Esophagus muscularis mucosa (tissue), 4 donors: ENCODE data around the gene GRK2. TPM values are rescaled to one million over a fixed set of nuclear protein-coding genes. Genes with fewer than 3 reads are reported as not detected.

ENCODE experiments used
- DNase-seq: peaks from one replicate; pipeline ENCODE4 v3.0.0-alpha.2; 2017; ENCODE audit errors: extremely low spot score
- H3K27ac ChIP-seq, 4 donors: fragments of 200-600 bp; sonication (generic); replicated peaks in 1 of 4; 1 replicate in 3 of 4; 2 replicates in 1 of 4; pipeline ENCODE4 v1.5.1; 2016 to 2019; ENCODE audit warnings: mild to moderate bottlenecking in 1 of 4
- H3K27me3 ChIP-seq, 4 donors: fragments of 200-600 bp; sonication (generic); one replicate each; pipeline versions ENCODE4 v1.5.1 to v1.6.0; 2016 to 2019
- H3K36me3 ChIP-seq, 4 donors: fragments of 200-600 bp; sonication (generic); one replicate each; pipeline ENCODE4 v1.5.1; 2016 to 2019
- H3K4me1 ChIP-seq, 4 donors: fragments of 200-600 bp; sonication (generic); one replicate each; pipeline ENCODE4 v1.5.1; 2016 to 2019
- H3K4me3 ChIP-seq, 4 donors: fragments of 200-600 bp; sonication (generic); 1 replicate in 2 of 4; 2 replicates in 2 of 4; pipeline ENCODE4 v1.5.1; 2016 to 2019; ENCODE audit warnings: mild to moderate bottlenecking in 4 of 4, moderate library complexity in 1 of 4
- H3K9me3 ChIP-seq, 4 donors: fragments of 200-600 bp; sonication (generic); 1 replicate in 3 of 4; 2 replicates in 1 of 4; pipeline ENCODE4 v1.5.1; 2016 to 2019
- EP300 ChIP-seq: sonication (generic); formaldehyde crosslinking; IDR thresholded peaks from one replicate; pipeline ENCODE4 v1.6.1; 2017; ENCODE audit warnings: antibody characterized with exemption
- POLR2A ChIP-seq: fragments of 450-650 bp; IDR thresholded peaks from one replicate; pipeline ENCODE4 v1.6.1; 2017; ENCODE audit warnings: antibody characterized with exemption, moderate library complexity, mild to moderate bottlenecking, low read depth
- POLR2AphosphoS5 ChIP-seq, 2 donors: sonication (generic); formaldehyde crosslinking; IDR thresholded peaks; one replicate each; pipeline ENCODE4 v1.6.1; 2017; ENCODE audit warnings: antibody characterized with exemption in 2 of 2
- WGBS: methylation state at CpG from one replicate; pipeline ENCODE4 v1.1.5; 2018; 5-methylcytosine and 5-hydroxymethylcytosine counted together
- intact Hi-C: fragments of 100-400 bp; cut with DNase I; formaldehyde crosslinking; loops from one replicate; pipeline ENCODE4 v1.15.1; 2023
- total RNA-seq, 4 donors: library from RNA; depleted of rRNA; stranded (reverse); fragments of >200 nt; gene quantifications; one replicate each; pipeline versions ENCODE4 v1.1.0 to v1.2.1, GENCODE V29; 2016
- TF ChIP-seq, protein P1 (sequence below), 3 experiments: fragments of 200-600 bp in 2 of 3; fragments of 450-650 bp in 1 of 3; sonication (generic) in 2 of 3; IDR thresholded peaks; one replicate each; pipeline ENCODE4 v1.5.1; 2017 to 2019; ENCODE audit warnings: antibody characterized with exemption in 3 of 3, mild to moderate bottlenecking in 2 of 3, moderate library complexity in 1 of 3

The GRK2 gene
- total RNA-seq, 4 donors from 2014 or later = 46.9 to 68.8 (median 59.5) TPM

GRCh38 chr11:67255353-67255752 is 10.9 kb upstream of the GRK2 start:
- 87% methylated on average over 9 of the region's 10 CpGs for WGBS
- Histone ChIP-seq H3K27ac (no peak overlapping the region), H3K4me1 (peaks cover 0 to 13% (median 10%) of the 10 kb centered on the region in 4 donors), H3K4me3 (no peak overlapping the region), H3K9me3 (no peaks in the 10 kb centered on the region), H3K27me3 (no peaks in the 10 kb centered on the region), H3K36me3 (peaks cover 52 to 76% (median 70%) of the 10 kb centered on the region in 4 donors)
- TF ChIP-seq, protein P1, sequence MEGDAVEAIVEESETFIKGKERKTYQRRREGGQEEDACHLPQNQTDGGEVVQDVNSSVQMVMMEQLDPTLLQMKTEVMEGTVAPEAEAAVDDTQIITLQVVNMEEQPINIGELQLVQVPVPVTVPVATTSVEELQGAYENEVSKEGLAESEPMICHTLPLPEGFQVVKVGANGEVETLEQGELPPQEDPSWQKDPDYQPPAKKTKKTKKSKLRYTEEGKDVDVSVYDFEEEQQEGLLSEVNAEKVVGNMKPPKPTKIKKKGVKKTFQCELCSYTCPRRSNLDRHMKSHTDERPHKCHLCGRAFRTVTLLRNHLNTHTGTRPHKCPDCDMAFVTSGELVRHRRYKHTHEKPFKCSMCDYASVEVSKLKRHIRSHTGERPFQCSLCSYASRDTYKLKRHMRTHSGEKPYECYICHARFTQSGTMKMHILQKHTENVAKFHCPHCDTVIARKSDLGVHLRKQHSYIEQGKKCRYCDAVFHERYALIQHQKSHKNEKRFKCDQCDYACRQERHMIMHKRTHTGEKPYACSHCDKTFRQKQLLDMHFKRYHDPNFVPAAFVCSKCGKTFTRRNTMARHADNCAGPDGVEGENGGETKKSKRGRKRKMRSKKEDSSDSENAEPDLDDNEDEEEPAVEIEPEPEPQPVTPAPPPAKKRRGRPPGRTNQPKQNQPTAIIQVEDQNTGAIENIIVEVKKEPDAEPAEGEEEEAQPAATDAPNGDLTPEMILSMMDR (IDR thresholded peaks at IDR 0.05) = no peak
- TF ChIP-seq POLR2AphosphoS5 (IDR thresholded peaks at IDR 0.05) = no peak
- TF ChIP-seq POLR2A = no peak
- no peak for TF ChIP-seq EP300
- intact Hi-C loops = no loop called here
- DNase-seq = no peak

- Histone ChIP-seq H3K27me3 (no peaks in the 10 kb centered on the region), H3K9me3 (no peaks in the 10 kb centered on the region), H3K36me3 (peaks cover 47 to 71% (median 65%) of the 10 kb centered on the region in 4 donors), H3K4me1 (peaks cover 0 to 16% (median 11%) of the 10 kb centered on the region in 4 donors), H3K27ac (no peak overlapping the region), H3K4me3 (no peak overlapping the region)
- DNase-seq = no peak
- 77% methylated on average over 8 of the region's 8 CpGs for WGBS
- intact Hi-C loops = no loop called here
- TF ChIP-seq, protein P1 (IDR thresholded peaks at IDR 0.05) = no peak
- TF ChIP-seq POLR2AphosphoS5 (IDR thresholded peaks at IDR 0.05) = no peak
- TF ChIP-seq POLR2A = no peak
- TF ChIP-seq EP300 = no peak
Observed at GRCh38 chr11:67255864-67256263, 10.4 kb upstream of the GRK2 start.

DNA sequence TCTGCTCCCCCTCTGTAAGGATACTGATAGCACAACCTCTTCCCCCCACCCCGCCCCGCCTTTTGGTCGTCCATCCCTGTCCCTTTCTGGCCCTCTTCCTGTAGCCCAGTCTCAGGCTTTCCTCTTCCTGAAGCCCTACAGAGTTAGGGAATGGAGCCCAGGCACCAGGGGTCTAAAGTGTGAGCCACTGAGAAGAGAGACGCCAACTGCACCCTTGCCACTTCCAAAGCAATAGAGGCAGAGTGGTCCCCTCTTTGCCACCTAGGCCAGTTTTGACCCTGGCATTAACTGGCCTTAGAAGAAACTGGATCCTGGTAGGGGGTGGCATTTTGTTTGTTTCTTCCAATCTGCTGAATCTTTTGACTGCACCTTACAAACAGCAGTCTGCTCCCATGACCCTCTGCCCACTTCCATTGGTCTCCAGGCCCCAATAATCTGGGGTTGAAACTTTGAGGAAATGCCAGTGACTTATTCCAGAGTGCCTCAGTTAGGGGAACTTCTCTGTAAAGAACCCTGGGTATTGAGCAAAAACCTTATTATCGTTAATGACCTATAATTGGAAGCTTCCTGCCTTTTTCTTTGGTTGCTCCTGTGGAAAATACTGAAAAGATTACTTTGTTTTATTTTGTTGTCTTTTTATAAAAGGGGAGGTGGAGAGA is 9.7 kb upstream of the GRK2 start:
- TF ChIP-seq POLR2AphosphoS5 (IDR thresholded peaks at IDR 0.05) (no peak), EP300 (no peak), POLR2A (no peak)
- TF ChIP-seq, protein P1 (IDR thresholded peaks at IDR 0.05) = no peak
- intact Hi-C loops = no loop called here
- no peaks in the 10 kb centered on the region for H3K27me3 ChIP-seq
- WGBS = 78% methylated on average over 5 of the region's 5 CpGs
- H3K4me3 ChIP-seq = no peak overlapping the region
- peaks cover 43 to 64% (median 57%) of the 10 kb centered on the region in 4 donors for H3K36me3 ChIP-seq
- no peak overlapping the region for H3K27ac ChIP-seq
- H3K9me3 ChIP-seq = no peaks in the 10 kb centered on the region
- H3K4me1 ChIP-seq = peaks cover 1 to 23% (median 18%) of the 10 kb centered on the region in 4 donors
- no peak for DNase-seq

- Histone ChIP-seq H3K9me3 (no peaks in the 10 kb centered on the region), H3K4me3 (no peak overlapping the region), H3K4me1 (peaks cover 17 to 35% (median 27%) of the 10 kb centered on the region in 4 donors), H3K36me3 (peaks cover 8 to 26% (median 19%) of the 10 kb centered on the region in 4 donors), H3K27me3 (no peaks in the 10 kb centered on the region), H3K27ac (no peak overlapping the region)
- TF ChIP-seq POLR2A (no peak), EP300 (no peak), POLR2AphosphoS5 (IDR thresholded peaks at IDR 0.05) (no peak)
- TF ChIP-seq, protein P1 (IDR thresholded peaks at IDR 0.05) = no peak
- 93% methylated on average over 6 of the region's 6 CpGs for WGBS
- DNase-seq = no peak
- intact Hi-C loops = loop anchor here (5.0 kb wide), 1 partner anchor 122 kb away; no protein-coding TSS in a partner anchor
Observed at GRCh38 chr11:67260406-67260805, 5.9 kb upstream of the GRK2 start.
